A673 (cell line): Measurements from ENCODE around the gene ARHGDIB. TPM values are rescaled to one million over a fixed set of nuclear protein-coding genes. Genes with fewer than 3 reads are reported as not detected.

ENCODE experiments used
- Bru-seq: library from RNA; stranded (reverse); fragments of 400-500 nt; gene quantifications from one replicate; lab custom pipeline; 2021; lab: Mats Ljungman, UMichigan
- BruChase-seq, 2 experiments: library from RNA; stranded (reverse); fragments of 400-500 nt; gene quantifications; one replicate each; lab custom pipeline; 2021; lab: Mats Ljungman, UMichigan
- BruUV-seq: library from RNA; stranded (reverse); fragments of 400-500 nt; replicated peaks from 2 replicates; lab custom pipeline; 2021; lab: Mats Ljungman, UMichigan
- CTCF ChIA-PET: fragments of 300-600 bp; sonication (Branson Sonifier 250); formaldehyde crosslinking; loops from one replicate; lab custom pipeline; 2022; ENCODE audit warnings: antibody characterized with exemption; lab: Charles Lee
- POLR2A ChIA-PET: fragments of 300-600 bp; sonication (Branson Sonifier 250); formaldehyde crosslinking; loops from one replicate; lab custom pipeline; 2022; ENCODE audit warnings: antibody characterized with exemption; ENCODE audit not compliant: low non-redundant PET; lab: Charles Lee
- DNase-seq: peaks from one replicate; pipeline ENCODE4 v3.0.0-alpha.2; 2015; ENCODE audit warnings: low spot score
- H3K27ac ChIP-seq: fragments of 200-600 bp; sonication (generic); 2 replicates; pipeline ENCODE4 v1.5.1; 2016; ENCODE audit warnings: mixed run types, low read depth, mild to moderate bottlenecking, mixed read lengths, antibody characterized with exemption, low read length; ENCODE audit not compliant: poor library complexity, severe bottlenecking
- H3K27me3 ChIP-seq: fragments of 200-600 bp; sonication (generic); replicated peaks from 2 replicates; pipeline ENCODE4 v1.6.1; 2017; ENCODE audit warnings: mixed run types, low read depth, mild to moderate bottlenecking, mixed read lengths, antibody characterized with exemption, low read length; ENCODE audit not compliant: insufficient read depth, poor library complexity
- H3K36me3 ChIP-seq: fragments of 200-600 bp; sonication (generic); 2 replicates; pipeline ENCODE4 v1.6.1; 2016; ENCODE audit warnings: mixed run types, mild to moderate bottlenecking, mixed read lengths, antibody characterized with exemption, low read length; ENCODE audit not compliant: insufficient read depth, poor library complexity, severe bottlenecking
- H3K4me1 ChIP-seq: fragments of 200-600 bp; sonication (generic); 2 replicates; pipeline ENCODE4 v1.6.1; 2017; ENCODE audit warnings: mixed run types, mild to moderate bottlenecking, mixed read lengths, antibody characterized with exemption, low read length; ENCODE audit not compliant: insufficient read depth, poor library complexity, severe bottlenecking
- H3K4me3 ChIP-seq: fragments of 200-600 bp; sonication (generic); 2 replicates; pipeline ENCODE4 v1.5.1; 2016; ENCODE audit warnings: low read depth, mixed run types, mild to moderate bottlenecking, mixed read lengths, low read length; ENCODE audit not compliant: poor library complexity, severe bottlenecking
- H3K9me3 ChIP-seq: fragments of 200-600 bp; sonication (generic); 2 replicates; pipeline ENCODE4 v1.6.1; 2016; ENCODE audit warnings: mixed run types, low read depth, mild to moderate bottlenecking, mixed read lengths, antibody characterized with exemption, low read length; ENCODE audit not compliant: poor library complexity, severe bottlenecking
- CTCF ChIP-seq: fragments of 300-800, 200-600 bp; sonication (generic); conservative IDR thresholded peaks from 2 replicates; pipeline ENCODE4 v1.5.1; 2017; ENCODE audit warnings: low read depth, mild to moderate bottlenecking, antibody characterized with exemption, low read length, moderate library complexity, mixed read lengths
- EZH2 ChIP-seq: fragments of 200-600 bp; sonication (generic); IDR thresholded peaks from 2 replicates; pipeline ENCODE4 v1.6.1; 2017; ENCODE audit warnings: borderline replicate concordance, low read depth, mild to moderate bottlenecking, mixed read lengths, antibody characterized with exemption, low read length; ENCODE audit not compliant: poor library complexity, severe bottlenecking
- intact Hi-C: fragments of 100-400 bp; cut with micrococcal nuclease; formaldehyde crosslinking; loops from one replicate; pipeline ENCODE4 v1.10.0; 2022; ENCODE audit not compliant: unreplicated experiment
- long read RNA-seq: library from polyadenylated mRNA; stranded (forward); transcript quantifications from one replicate; pipeline ENCODE4 v2.0.0, GENCODE V29; 2022
- total RNA-seq: library from RNA; stranded (reverse); gene quantifications from 2 replicates; pipeline ENCODE4 v1.2.3, GENCODE V29; 2021

ARHGDIB gene
- total RNA-seq (88.1 and 122 TPM in 2 replicates), Bru-seq, nascent RNA (percentile 69 among the genes with signal in this experiment), BruChase-seq, experiment 1, labeled RNA remaining after a 2-hour chase (percentile 51 among the genes with signal in this experiment), BruChase-seq, experiment 2, labeled RNA remaining after a 6-hour chase (percentile 67 among the genes with signal in this experiment)
- long read RNA-seq, transcript ARHGDIB-201 (6 exons, 1,256 nt): major isoform, 119 of 125 reads
- long read RNA-seq, partial matches to known transcripts: 1 of 125 reads
- long read RNA-seq, other reads (novel, unspliced or antisense): 2 of 125 reads

GRCh38 chr12:14961466-14962152 lies at the start of gene ARHGDIB:
TSS of gene ARHGDIB (minus strand) at chr12:14961601. CDS start at chr12:14950712, 10,889 bp downstream.
- intact Hi-C loops: no loop called here
- no peaks in the 10 kb centered on the region for H3K36me3 ChIP-seq
- ChIA-PET POLR2A (interaction anchor here (0.6 kb wide), 1 partner anchor 22 kb away, joined by 12 read pairs; no protein-coding TSS in a partner anchor), CTCF (no interaction called here)
- no peaks in the 10 kb centered on the region for H3K27me3 ChIP-seq
- H3K4me1 ChIP-seq: peaks cover 49% of the 10 kb centered on the region
- H3K9me3 ChIP-seq: no peaks in the 10 kb centered on the region
- peak within 1 kb of the TSS; percentile 43 for H3K4me3 ChIP-seq
- DNase-seq: peak; percentile 86
- no TSS peak for BruUV-seq
- H3K27ac ChIP-seq: peak within 1 kb of the TSS; percentile 78
- TF ChIP-seq CTCF (no peak), EZH2 (no peak)

DNA sequence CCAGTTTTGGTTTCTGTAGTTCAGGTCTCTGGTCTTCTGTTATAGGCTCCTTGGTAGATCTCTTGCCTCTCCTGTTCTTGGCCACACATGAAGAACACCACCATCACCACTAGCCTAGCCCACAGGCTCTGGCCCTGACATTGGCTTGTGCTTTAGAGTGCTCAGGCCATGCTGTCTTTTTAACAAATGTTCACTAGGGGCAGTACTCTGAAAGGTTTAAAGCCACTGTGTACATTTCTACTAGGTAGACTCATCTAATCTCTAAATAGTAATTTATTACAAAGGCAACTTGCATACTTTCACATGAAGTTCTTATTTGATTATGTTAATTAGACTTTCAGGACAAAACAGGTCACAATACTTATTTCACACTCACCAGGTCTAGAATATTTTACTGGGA lies 49.8 kb upstream of the ARHGDIB start:
- no peaks in the 10 kb centered on the region for H3K36me3 ChIP-seq
- no TSS peak for BruUV-seq
- no peaks in the 10 kb centered on the region for H3K9me3 ChIP-seq
- H3K27ac ChIP-seq: no peak overlapping the region
- ChIA-PET POLR2A (no interaction called here), CTCF (no interaction called here)
- TF ChIP-seq EZH2: no peak
- peak; percentile 30; the same call in 1 of the 2 replicates for TF ChIP-seq CTCF
- H3K4me1 ChIP-seq: no peaks in the 10 kb centered on the region
- H3K4me3 ChIP-seq: no peak overlapping the region
- intact Hi-C loops: no loop called here
- no peaks in the 10 kb centered on the region for H3K27me3 ChIP-seq
- DNase-seq: peak; percentile 10

DNA sequence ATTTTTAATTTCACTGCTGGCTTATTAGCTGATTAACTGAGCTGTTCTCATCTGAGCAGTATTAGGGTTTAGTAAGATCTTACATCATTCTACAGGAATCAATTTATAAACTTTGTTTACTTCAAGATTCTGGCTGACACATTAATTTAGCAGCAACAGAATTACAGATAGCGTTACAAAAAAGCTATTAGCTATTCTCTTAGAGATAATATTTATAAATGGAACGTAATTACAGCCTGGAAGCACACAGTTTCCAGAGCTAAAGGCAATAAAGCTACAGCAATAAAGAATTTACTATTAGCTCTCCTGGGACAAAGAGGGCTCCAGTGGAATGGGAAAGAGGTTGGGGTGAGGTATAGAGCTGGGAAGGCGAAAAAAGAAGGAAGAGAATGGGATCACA lies 46.1 kb upstream of the ARHGDIB start:
- Histone ChIP-seq H3K27ac (no peak overlapping the region), H3K27me3 (no peaks in the 10 kb centered on the region), H3K4me1 (no peaks in the 10 kb centered on the region), H3K9me3 (no peaks in the 10 kb centered on the region), H3K4me3 (no peak overlapping the region), H3K36me3 (no peaks in the 10 kb centered on the region)
- TF ChIP-seq EZH2 (no peak), CTCF (no peak)
- ChIA-PET CTCF (interaction anchor here (1.0 kb wide), 1 partner anchor 214 kb away, joined by 3 read pairs; the partner anchor contains the start of gene RERG), POLR2A (no interaction called here)
- intact Hi-C loops: loop anchor here (10.0 kb wide), 1 partner anchor 517 kb away; no protein-coding TSS in a partner anchor
- DNase-seq: no peak
- no TSS peak for BruUV-seq
